ENCODE measurements around the gene SOX5. TPM values are rescaled to one million over a fixed set of nuclear protein-coding genes. Genes with fewer than 3 reads are reported as not detected.
"Not testable (repeated sequence)": the region's sequence is repeated elsewhere in the genome, so short reads cannot be mapped to it uniquely, and the experiment has no call there.

The SOX5 gene
- total RNA-seq, 1 donor from 2014 or later = 43.6 TPM

DNA sequence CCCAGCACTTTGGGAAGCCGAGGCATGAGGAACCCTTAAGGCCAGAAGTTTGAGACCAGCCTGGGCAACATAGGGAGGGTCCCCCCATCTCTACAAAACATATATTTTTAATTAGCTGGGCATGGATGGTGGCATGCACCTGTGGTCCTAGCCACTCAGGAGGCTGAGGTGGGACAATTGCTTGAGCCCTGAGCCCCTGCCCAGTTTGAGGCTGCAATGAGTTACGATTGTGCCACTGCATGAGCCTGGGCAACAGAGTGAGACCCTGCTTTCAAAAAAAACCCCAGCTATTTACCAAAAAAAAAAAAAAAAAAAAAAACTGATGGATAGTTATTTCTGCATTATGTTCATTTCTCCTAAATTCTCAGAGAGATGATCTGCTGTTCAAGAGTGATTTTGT is 230.0 kb downstream of the SOX5 start:
- ATAC-seq = no peak
- DNase-seq (ENCODE audit: low spot score) = no peak
- intact Hi-C loops (cut with DNase I) = no loop called here

DNA sequence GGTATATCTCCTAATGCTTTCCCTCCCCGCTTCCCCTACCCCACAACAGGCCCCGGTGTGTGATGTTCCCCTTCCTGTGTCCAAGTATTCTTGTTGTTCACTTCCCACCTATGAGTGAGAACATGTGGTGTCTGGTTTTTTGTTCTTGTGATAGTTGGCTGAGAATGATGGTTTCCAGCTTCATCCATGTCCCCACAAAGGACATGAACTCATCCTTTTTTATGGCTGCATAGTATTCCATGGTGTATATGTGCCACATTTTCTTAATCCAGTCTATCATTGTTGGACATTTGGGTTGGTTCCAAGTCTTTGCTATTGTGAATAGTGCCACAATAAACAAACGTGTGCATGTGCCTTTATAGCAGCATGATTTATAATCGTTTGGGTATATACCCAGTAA is 239.1 kb downstream of the SOX5 start:
- ATAC-seq; intact Hi-C loops (cut with DNase I); DNase-seq (ENCODE audit: low spot score): not testable (repeated sequence)

DNA sequence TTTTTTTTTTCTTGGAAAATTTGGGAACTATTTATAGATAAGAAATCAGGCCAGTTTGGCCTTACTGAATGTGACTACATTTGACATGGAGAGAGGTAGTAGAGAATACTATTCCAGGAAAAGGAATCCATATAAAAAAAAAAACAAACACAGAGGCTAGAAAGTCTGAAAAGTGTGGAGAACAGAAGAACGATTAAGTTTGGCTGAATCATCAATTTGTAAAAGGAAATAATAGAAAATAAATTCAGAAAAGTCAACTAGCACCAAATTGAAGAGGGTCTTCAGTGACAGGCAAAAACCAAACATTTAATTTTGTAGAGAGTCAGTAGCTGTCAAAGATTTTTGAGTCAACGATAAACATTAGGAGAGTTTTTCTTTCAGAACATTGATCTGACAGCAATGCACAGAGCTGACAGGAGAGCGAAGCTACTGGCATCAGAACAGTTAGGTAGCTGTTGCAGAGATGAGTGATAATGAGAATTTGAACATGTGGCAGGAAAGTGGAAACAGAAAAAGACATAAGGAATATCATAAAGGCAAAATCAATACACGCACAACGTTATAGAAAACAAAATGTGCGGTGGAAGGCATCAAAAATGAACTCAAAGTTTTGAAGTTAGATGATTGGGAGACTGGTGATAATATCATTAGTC is 241.2 kb downstream of the SOX5 start:
- DNase-seq (ENCODE audit: low spot score) = no peak
- intact Hi-C loops (cut with DNase I) = no loop called here
- ATAC-seq = no peak

DNA sequence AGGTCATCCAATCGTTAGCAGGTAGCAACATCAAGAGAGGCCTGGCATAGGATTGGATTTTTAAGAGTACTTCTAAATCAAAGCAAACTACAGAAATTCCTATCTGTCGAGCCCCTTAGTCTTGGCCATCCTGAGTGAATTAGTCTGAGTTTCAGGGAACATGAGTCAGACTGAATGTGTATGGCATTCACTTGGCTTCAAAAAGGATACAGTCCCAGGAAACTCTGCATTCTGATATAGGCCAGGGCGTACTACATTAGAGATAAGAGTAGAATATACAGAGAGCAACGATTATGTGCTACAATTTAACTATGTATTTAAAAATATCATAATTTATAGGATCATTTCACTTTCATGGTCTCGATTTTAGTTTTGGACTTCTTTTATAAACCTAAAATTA is 242.2 kb downstream of the SOX5 start:
- intact Hi-C loops (cut with DNase I) = no loop called here
- DNase-seq (ENCODE audit: low spot score) (no peak), ATAC-seq (no peak)

DNA sequence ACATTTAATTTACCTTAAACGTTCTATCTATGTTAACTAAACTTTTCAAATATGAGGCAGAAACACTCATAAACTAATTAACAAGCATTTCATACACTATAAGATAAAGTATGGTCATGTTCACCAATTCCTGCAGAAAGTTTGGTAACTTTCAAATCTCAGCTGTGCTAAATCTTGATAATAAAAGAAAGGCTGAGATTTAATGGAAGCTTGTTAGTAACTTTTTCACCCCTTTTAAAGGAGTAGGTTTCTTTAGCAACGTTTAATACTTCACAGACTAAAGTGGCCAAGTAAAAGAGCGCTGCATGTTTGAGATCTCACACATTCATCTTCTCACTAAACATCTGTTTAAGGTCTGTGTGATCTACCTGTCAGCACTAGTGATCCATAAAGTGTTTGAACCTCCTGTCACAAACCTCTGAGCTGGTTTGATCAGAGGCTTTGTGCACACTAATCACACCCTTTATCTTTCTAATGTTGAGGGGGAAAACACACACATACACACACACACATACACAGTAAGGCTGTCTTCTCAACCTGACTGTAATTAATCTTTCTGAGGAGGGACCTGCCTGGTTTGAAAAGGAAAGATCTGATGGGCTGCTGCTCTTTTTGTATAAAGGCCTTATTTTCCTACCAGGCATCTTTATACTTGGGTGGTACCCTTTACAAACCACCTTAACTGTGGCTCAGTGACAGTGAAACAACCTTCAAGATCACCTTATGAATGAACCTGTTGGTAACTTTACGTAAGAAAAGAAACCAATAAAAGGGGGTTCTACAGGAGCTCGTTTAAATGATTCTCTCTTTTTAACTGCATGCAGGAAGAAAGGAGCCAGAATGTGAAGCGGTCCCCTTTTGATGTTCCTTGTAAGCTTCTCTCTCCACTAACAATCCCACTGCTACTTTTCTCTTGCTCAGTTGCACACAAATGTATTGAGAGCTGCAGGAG is 244.2 kb downstream of the SOX5 start:
- ATAC-seq (no peak), DNase-seq (ENCODE audit: low spot score) (no peak)
- intact Hi-C loops (cut with DNase I) = no loop called here

DNA sequence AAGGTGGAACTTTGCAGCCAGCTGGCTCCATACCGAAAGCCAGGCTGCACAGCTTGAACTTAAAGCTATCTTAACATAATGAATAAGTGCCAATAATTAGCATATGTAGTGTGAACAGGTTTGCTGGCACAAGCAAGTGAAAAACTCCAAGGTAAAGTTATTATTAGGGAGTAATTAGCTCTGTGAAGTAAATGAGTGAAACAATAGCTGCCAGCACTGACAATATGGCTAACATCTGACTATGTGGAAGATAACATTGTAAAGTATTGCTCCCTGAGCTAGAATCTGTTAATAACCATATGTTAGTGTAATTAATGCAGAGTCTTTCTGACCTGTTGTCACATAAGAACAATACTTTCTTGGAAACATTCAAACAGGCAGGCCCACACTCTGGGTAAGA is 246.4 kb downstream of the SOX5 start:
- no peak for ATAC-seq
- intact Hi-C loops (cut with DNase I) = no loop called here
- no peak for DNase-seq (ENCODE audit: low spot score)

DNA sequence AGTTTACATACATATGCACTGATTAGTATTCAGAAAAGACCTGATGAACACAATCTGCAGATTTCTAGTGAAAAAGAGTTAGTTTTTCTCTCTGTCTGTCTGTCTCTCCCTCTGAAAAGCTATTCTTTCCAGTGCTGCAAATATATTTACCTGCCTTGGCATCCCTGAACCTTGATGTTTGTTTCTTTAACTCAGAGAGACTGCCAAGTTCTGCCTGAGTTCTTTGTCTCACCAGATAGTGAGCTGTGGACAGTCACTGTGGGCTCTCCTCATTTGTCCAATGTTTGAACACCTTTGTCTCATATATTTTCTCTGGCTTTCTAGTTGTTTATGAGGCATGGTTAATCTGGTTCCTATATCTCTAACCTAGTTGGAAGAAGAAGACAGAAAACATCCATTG is 250.4 kb downstream of the SOX5 start:
- no peak for ATAC-seq
- intact Hi-C loops (cut with DNase I) = no loop called here
- no peak for DNase-seq (ENCODE audit: low spot score)

DNA sequence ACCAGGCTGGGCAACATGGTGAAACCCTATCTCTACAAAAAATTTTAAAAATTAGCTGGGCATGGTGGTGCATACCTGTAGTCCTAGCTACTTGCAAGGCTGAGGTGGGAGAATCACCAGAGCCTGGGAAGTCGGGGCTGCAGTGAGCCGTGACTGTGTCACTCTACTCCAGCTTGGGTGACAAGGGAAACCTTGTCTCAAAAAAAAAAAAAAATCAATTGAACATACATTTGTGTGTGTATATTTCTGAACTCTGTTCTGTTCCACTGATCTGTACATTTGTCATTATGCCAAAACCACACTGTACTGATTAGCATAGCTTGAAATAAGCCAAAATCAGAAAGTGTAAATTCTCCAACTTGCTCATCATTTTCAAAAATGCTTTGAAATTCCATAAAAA is 254.6 kb downstream of the SOX5 start:
- intact Hi-C loops (cut with DNase I) = no loop called here
- DNase-seq (ENCODE audit: low spot score) (no peak), ATAC-seq (no peak)

DNA sequence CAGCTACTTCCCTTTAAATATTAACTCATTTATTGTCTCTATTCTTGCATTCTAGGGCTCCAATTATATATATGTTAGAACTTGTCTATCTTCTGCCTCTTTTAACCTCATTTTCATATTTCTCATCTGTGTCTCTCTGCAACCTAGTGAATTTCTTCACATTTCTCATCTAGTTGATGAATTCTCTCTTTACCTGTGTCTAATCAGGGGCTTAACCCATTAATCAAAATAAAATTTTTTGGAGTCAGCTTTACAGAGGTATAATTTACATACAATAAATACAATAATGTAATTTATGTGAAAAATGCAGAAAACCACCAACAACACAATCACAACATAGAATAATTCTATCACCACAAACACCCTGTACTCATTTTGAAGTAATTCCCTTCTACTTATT is 255.2 kb downstream of the SOX5 start:
- ATAC-seq (no peak), DNase-seq (ENCODE audit: low spot score) (no peak)
- intact Hi-C loops (cut with DNase I) = no loop called here

DNA sequence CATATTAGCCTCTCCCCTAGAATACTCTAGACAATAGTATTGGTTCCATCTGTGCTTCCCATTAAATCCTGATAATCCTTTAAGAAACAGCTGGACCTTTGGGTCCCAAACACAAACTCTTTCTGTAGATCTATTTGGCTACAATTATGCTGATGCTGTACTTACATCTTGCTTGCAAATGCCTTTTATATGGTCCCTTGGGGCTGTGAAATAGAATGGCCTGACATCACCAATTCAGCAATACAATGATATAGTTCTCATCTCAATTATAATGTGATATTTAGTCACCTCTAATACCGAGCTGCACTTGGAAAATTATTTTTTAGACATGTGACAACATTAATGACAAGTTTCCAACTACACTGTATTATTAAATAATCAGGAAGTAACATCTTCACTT is 261.5 kb downstream of the SOX5 start:
- no peak for DNase-seq (ENCODE audit: low spot score)
- no peak for ATAC-seq
- intact Hi-C loops (cut with DNase I) = no loop called here

DNA sequence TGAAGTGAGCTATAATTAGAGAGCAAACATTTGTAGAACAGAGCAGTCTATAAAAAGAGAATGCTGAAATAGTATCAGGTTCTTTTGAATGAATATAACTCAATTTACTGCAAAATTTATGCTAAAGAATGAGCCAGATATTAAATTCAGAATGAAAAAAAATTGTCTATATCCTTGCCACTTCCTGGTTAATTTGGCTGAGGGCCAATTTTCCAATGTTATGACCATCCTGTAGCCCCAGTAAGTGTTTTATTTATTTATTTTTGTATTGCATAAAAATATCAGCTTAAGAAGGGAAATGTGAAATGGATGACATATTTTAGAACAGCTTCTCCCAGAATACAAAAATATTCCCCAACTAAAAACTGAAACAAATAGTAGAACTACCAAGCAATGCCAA is 263.4 kb downstream of the SOX5 start:
- no peak for DNase-seq (ENCODE audit: low spot score)
- intact Hi-C loops (cut with DNase I) = no loop called here
- ATAC-seq = no peak

DNA sequence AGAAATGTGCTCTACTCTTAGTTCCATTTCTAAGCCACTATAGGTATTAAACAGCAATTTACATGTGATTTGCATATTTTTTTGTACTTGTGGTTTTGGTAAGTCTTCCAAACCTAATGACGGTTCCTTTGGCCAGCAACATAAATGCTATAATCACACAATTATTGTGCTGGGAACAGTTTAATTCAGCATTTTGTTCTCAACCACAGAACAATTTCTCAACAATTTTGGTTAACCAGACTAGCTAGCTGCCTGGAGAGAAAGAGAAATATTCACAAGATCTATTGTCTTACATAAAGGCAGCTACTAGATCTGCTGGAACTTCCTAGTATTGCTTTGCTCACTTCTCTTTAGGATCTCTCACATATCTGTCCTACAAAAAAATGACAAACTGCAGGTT is 265.3 kb downstream of the SOX5 start:
- intact Hi-C loops (cut with DNase I) = no loop called here
- ATAC-seq = no peak
- no peak for DNase-seq (ENCODE audit: low spot score)

DNA sequence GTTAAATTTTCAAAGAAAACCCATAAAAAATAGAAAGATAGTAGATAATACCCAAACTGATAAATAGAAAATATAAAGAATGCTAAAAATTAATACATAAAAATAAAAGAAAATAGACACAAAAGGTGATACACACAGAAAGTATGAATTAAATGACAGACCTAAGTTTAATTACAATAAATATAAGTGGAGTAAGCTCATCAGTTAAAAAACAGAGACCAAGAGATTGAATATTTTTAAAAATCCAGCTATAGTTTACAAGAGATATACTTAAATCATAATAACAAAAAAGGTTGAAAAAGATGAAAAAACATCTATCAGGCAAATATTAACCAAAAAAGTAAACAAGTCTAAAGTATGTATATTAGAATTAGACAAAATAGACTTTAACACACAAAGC is 268.2 kb downstream of the SOX5 start:
- intact Hi-C loops (cut with DNase I) = no loop called here
- ATAC-seq (no peak), DNase-seq (ENCODE audit: low spot score) (no peak)

DNA sequence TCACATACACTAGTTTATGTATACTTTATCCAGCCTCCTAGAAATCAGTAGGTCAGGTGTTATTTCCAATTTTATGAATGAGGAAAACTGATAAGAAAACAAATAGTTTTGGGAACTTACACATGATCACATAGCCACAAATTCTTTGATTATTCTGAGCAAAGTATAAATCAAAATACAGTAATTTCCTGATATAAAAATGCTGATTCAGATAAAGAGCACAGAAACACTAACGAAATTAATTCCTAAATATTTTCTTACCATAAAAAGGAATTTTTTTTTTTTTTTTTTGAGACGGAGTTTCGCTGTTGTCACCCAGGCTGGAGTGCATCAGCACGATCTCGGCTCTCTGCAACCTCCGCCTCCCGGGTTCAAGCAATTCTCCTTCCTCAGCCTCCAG is 275.4 kb downstream of the SOX5 start:
- no peak for ATAC-seq
- intact Hi-C loops (cut with DNase I) = no loop called here
- no peak for DNase-seq (ENCODE audit: low spot score)

DNA sequence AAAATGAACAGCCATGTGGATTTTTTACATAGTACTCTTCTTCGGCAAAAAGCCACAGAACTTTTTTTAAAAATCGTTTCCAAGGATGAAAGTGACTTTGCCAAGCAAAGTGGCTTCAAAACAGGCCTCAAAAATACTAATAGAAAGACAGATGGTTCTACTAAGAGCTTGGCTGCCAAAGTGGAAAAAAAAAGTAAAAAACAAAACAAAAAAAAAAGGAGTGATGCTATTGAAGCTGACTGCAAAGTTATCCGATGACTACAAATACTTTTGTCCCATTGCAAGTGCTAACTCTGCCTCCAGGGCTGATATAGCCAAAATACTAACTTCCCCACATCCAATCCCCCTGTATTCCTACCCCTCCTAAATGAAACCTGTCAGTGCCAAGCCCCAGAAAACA is 277.6 kb downstream of the SOX5 start:
- ATAC-seq (no peak), DNase-seq (ENCODE audit: low spot score) (no peak)
- intact Hi-C loops (cut with DNase I) = no loop called here

DNA sequence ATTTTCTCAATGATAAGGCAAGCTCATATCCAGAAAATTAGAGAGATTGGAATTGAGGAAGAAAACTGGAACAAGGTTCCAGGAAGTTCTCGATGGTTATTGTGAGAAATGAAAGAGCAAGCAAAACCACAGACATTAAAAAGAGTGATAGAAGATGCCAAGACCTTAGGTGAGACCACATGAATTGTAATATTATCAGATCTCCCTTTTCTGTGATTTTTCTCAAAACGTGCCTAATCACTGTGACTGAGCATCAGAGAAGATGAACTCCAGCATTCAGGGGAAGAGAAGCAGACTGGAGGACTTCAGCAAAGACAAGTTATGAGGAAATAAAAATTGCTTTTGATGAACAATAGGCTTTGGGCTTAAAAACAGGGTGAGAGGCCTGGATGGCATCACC is 278.8 kb downstream of the SOX5 start:
- no peak for ATAC-seq

DNA sequence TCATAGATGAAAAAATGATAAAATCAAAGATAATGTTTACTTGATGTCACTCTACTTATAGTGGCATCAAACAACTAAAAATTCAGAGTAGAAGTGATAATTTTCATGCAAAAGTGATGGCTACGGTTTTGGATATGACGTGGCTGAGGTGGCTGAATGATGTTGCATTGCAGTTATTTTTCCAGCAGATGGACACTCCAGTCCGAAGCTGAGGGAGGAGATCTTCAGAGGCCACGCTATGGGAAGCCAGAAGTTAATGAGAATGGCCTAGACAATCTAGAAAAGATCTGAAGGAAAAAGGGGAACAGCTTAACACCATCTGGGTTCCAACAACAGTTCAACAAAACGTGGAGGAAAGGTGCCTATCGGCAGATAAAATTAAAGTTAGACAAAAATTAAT is 279.8 kb downstream of the SOX5 start:
- DNase-seq (ENCODE audit: low spot score) (no peak), ATAC-seq (no peak)
- intact Hi-C loops (cut with DNase I) = no loop called here

More for the DNA sequence above, 278.8 kb downstream of the SOX5 start:
- intact Hi-C loops (cut with DNase I) = no loop called here
- no peak for DNase-seq (ENCODE audit: low spot score)

DNA sequence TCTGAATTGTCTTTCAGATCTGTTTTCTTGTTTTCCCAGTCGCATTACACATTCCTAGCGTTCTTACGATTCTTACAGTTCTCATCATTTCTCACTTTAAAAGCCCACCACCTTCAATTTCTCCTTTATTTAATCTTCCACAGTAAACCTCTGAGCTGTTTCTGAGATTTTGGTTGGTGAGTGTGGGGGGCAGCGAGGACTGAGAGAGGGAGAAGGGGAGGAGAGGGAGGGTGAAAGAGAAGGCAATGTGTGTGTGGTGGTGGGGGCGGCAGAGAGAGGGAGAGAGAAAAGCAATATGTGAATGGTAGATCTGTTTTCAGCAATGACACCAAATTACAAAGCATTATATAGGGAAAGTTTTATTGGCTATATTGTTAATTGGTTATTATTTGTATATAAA is 282.6 kb downstream of the SOX5 start:
- intact Hi-C loops (cut with DNase I) = no loop called here
- no peak for ATAC-seq

DNA sequence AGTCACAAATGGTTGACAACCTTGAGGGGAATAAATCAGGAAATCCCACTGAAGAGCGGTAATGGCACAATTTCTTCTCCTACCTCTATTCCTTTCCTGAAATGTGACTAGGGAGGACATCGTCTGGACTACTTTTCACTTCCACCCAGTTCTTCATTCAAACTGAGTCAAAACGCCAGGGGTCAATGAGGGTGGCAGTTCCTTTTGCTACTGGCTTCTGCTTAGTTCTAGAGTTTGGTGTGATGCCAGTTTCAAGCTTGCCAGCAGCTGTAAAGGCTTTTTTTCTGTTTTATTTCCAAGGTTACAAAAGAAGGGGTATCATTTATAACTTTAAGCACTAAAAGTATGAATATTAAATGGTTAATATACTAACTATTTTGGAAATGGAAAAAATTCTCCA is 286.5 kb downstream of the SOX5 start:
- DNase-seq (ENCODE audit: low spot score) = no peak
- intact Hi-C loops (cut with DNase I) = no loop called here
- ATAC-seq = no peak

More for the DNA sequence above, 282.6 kb downstream of the SOX5 start:
- no peak for DNase-seq (ENCODE audit: low spot score)

DNA sequence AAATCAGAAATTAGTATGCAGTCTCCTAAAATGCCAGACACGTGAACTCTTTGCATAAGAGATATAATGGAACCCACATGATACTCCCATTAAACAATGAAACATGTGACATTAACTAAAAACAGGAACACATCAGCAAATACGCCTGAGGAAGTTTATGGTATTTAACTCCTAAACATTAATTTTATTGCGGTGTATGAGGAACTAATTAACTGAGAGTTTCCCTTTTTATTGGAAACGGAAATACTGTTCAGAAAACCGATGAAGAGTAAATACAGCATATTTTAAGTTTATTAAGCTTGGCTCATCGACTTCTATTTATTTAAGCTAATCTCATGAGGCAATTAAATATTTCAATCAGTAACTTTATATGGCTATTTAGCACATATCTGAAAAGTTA is 290.3 kb downstream of the SOX5 start:
- DNase-seq (ENCODE audit: low spot score) (no peak), ATAC-seq (no peak)
- intact Hi-C loops (cut with DNase I) = loop anchor here (5.0 kb wide), 1 partner anchor 1378 kb away; no protein-coding TSS in a partner anchor

Measured in sciatic nerve (tissue), 2 donors.